HEK293T (cell line): Measurements from ENCODE around the gene KCTD4.
"Not testable (repeated sequence)": the region's sequence is repeated elsewhere in the genome, so short reads cannot be mapped to it uniquely, and the experiment has no call there.

Experiments used
- CTCF ChIA-PET: fragments of 350-600 bp; formaldehyde crosslinking; extraction: SDS; loops from one replicate; lab custom pipeline; 2021; ENCODE audit warnings: antibody characterized with exemption, inconsistent platforms; lab: Yijun Ruan, JAX
- POLR2A ChIA-PET: fragments of 350-600 bp; formaldehyde crosslinking; extraction: SDS; loops from one replicate; lab custom pipeline; 2020; ENCODE audit warnings: antibody characterized with exemption, inconsistent platforms; lab: Yijun Ruan, JAX
- DNase-seq: peaks from one replicate; pipeline ENCODE4 v3.0.0; 2012; ENCODE audit warnings: mixed read lengths; ENCODE audit errors: extremely low spot score
- ARNT ChIP-seq: fragments of 450-650 bp; IDR thresholded peaks from 2 replicates; pipeline ENCODE4 v1.6.1; 2017; ENCODE audit warnings: mild to moderate bottlenecking
- BHLHE40 ChIP-seq: fragments of 450-650 bp; IDR thresholded peaks from 2 replicates; pipeline ENCODE4 v1.6.1; 2016; ENCODE audit warnings: mild to moderate bottlenecking, moderate library complexity, borderline replicate concordance
- CTBP1 ChIP-seq: fragments of 450-650 bp; IDR thresholded peaks from 2 replicates; pipeline ENCODE4 v1.6.1; 2016; ENCODE audit warnings: borderline replicate concordance
- ELF4 ChIP-seq: fragments of 450-650 bp; IDR thresholded peaks from 2 replicates; pipeline ENCODE4 v1.6.1; 2017; ENCODE audit warnings: antibody characterized with exemption
- FOXA1 ChIP-seq: fragments of 450-650 bp; IDR thresholded peaks from 2 replicates; pipeline ENCODE4 v1.6.1; 2016; ENCODE audit warnings: mild to moderate bottlenecking
- FOXK2 ChIP-seq: fragments of 450-650 bp; IDR thresholded peaks from 2 replicates; pipeline ENCODE4 v1.6.1; 2016; ENCODE audit warnings: mild to moderate bottlenecking
- FOXM1 ChIP-seq: fragments of 450-650 bp; IDR thresholded peaks from 2 replicates; pipeline ENCODE4 v1.6.1; 2017; ENCODE audit warnings: mild to moderate bottlenecking, borderline replicate concordance
- HDGF ChIP-seq: fragments of 450-650 bp; IDR thresholded peaks from 2 replicates; pipeline ENCODE4 v1.6.1; 2017; ENCODE audit warnings: antibody characterized with exemption, borderline replicate concordance
- L3MBTL2 ChIP-seq: fragments of 450-650 bp; conservative IDR thresholded peaks from 2 replicates; pipeline ENCODE4 v1.6.1; 2016; ENCODE audit warnings: mild to moderate bottlenecking
- LEF1 ChIP-seq: fragments of 450-650 bp; IDR thresholded peaks from 2 replicates; pipeline ENCODE4 v1.6.1; 2017; ENCODE audit warnings: mild to moderate bottlenecking, borderline replicate concordance
- NFRKB ChIP-seq: fragments of 450-650 bp; IDR thresholded peaks from 2 replicates; pipeline ENCODE4 v1.6.1; 2016; ENCODE audit warnings: mild to moderate bottlenecking, moderate library complexity
- PKNOX1 ChIP-seq: fragments of 450-650 bp; IDR thresholded peaks from 2 replicates; pipeline ENCODE4 v1.6.1; 2016
- SP1 ChIP-seq: fragments of 450-650 bp; IDR thresholded peaks from 2 replicates; pipeline ENCODE4 v1.6.1; 2017
- SUZ12 ChIP-seq: fragments of 450-650 bp; IDR thresholded peaks from 2 replicates; pipeline ENCODE4 v1.6.1; 2016; ENCODE audit warnings: mild to moderate bottlenecking
- TARDBP ChIP-seq: fragments of 450-650 bp; IDR thresholded peaks from 2 replicates; pipeline ENCODE4 v1.6.1; 2016
- ZNF384 ChIP-seq: fragments of 450-650 bp; IDR thresholded peaks from 2 replicates; pipeline ENCODE4 v1.6.1; 2016

KCTD4 gene

GRCh38 chr13:45198041-45198440 lies 2.8 kb downstream of the KCTD4 start:
- DNase-seq: no peak
- POLR2A ChIA-PET: no interaction called here
- CTCF ChIA-PET: no interaction called here
- TF ChIP-seq L3MBTL2 (no peak), TARDBP (no peak), SUZ12 (no peak), ELF4 (no peak), ZNF384 (no peak), FOXM1 (no peak), FOXK2 (no peak), FOXA1 (no peak), SP1 (no peak), CTBP1 (no peak), HDGF (no peak), NFRKB (no peak), BHLHE40 (no peak), PKNOX1 (no peak), ARNT (no peak), LEF1 (no peak)

- ChIA-PET CTCF (no interaction called here), POLR2A (no interaction called here)
- DNase-seq: no peak
- no peak for TF ChIP-seq CTBP1
- TF ChIP-seq SUZ12: no peak
- no peak for TF ChIP-seq PKNOX1
- no peak for TF ChIP-seq L3MBTL2
Measured at GRCh38 chr13:45196622-45197021, 4.2 kb downstream of the KCTD4 start.

GRCh38 chr13:45196096-45196495 lies 4.7 kb downstream of the KCTD4 start:
- POLR2A ChIA-PET: no interaction called here
- CTCF ChIA-PET: no interaction called here
- TF ChIP-seq HDGF: no peak
- no peak for TF ChIP-seq ELF4
- TF ChIP-seq FOXK2: no peak
- no peak for TF ChIP-seq CTBP1
- no peak for TF ChIP-seq ARNT
- no peak for TF ChIP-seq L3MBTL2
- no peak for TF ChIP-seq TARDBP
- no peak for TF ChIP-seq LEF1
- no peak for TF ChIP-seq SUZ12
- TF ChIP-seq FOXM1: no peak
- no peak for TF ChIP-seq BHLHE40
- no peak for TF ChIP-seq FOXA1
- TF ChIP-seq NFRKB: no peak
- DNase-seq: no peak

- ChIA-PET POLR2A (no interaction called here), CTCF (no interaction called here)
- no peak for TF ChIP-seq SP1
- no peak for TF ChIP-seq FOXM1
- TF ChIP-seq NFRKB: no peak
- no peak for TF ChIP-seq BHLHE40
- TF ChIP-seq LEF1: no peak
- no peak for TF ChIP-seq SUZ12
- no peak for TF ChIP-seq ELF4
- no peak for TF ChIP-seq CTBP1
- TF ChIP-seq ZNF384: no peak
- DNase-seq: no peak
Measured at GRCh38 chr13:45195421-45195820, 5.4 kb downstream of the KCTD4 start.

GRCh38 chr13:45194081-45194939 lies 6.5 kb downstream of the KCTD4 start:
- no peak for DNase-seq
- POLR2A ChIA-PET: no interaction called here
- TF ChIP-seq FOXK2 (no peak), ARNT (no peak), ELF4 (no peak), FOXA1 (no peak), BHLHE40 (no peak), PKNOX1 (no peak), LEF1 (no peak), ZNF384 (no peak), L3MBTL2 (no peak), SP1 (no peak), SUZ12 (no peak), FOXM1 (no peak), TARDBP (no peak), NFRKB (no peak), CTBP1 (no peak), HDGF (no peak)
- CTCF ChIA-PET: no interaction called here

GRCh38 chr13:45191874-45192273 lies 9.0 kb downstream of the KCTD4 start:
- ChIA-PET CTCF (no interaction called here), POLR2A (no interaction called here)
- no peak for DNase-seq
- TF ChIP-seq PKNOX1 (peak; percentile 16; the same call in 1 of the 2 replicates), SUZ12 (no peak)

- CTCF ChIA-PET, POLR2A ChIA-PET, DNase-seq: not testable (repeated sequence)
Measured at GRCh38 chr13:45189511-45189910, 11.3 kb downstream of the KCTD4 start.

GRCh38 chr13:45189077-45189476 lies 11.8 kb downstream of the KCTD4 start:
- CTCF ChIA-PET, DNase-seq, POLR2A ChIA-PET: not testable (repeated sequence)
